Measurements from ENCODE around the gene RECK. TPM values are rescaled to one million over a fixed set of nuclear protein-coding genes. Genes with fewer than 3 reads are reported as not detected.

The RECK gene
- total RNA-seq, 1 experiment from 2014 or later, result 13.2 TPM

GRCh38 chr9:36150574-36151315, 114.0 kb downstream of the RECK start:
- Histone ChIP-seq H3K4me1 (ENCODE audit: control insufficient read depth, insufficient read depth, low read length) (peaks cover 12% of the 10 kb centered on the region), H3K27me3 (ENCODE audit: control insufficient read depth, insufficient read depth, low read length) (no peaks in the 10 kb centered on the region), H3K9me3 (ENCODE audit: control insufficient read depth, insufficient read depth, low read depth, low read length) (no peaks in the 10 kb centered on the region), H3K36me3 (ENCODE audit: control insufficient read depth, insufficient read depth, low read length) (no peaks in the 10 kb centered on the region), H3K27ac (ENCODE audit: low read length) (no peak overlapping the region), H3K4me3 (ENCODE audit: low read depth in 2 of 2, low read length in 2 of 2) (no peak overlapping the region)
- in situ Hi-C loops (cut with HindIII; ENCODE audit: low pct_unique_long_range_greater_than_20kb, low sequenced_read_pairs) (no loop called here), intact Hi-C loops (cut with micrococcal nuclease; ENCODE audit: unreplicated experiment) (no loop called here)
- ATAC-seq, result no peak
- CTCF ChIA-PET, result interaction anchor here (0.6 kb wide), 1 partner anchor 204 kb away, joined by 4 read pairs; no protein-coding TSS in a partner anchor
- DNase-seq (ENCODE audit: low read depth, low spot score), result no peak
- no TSS peak for BruUV-seq (replicated peaks)
- TF ChIP-seq REST (IDR thresholded peaks at IDR 0.05; ENCODE audit: insufficient read depth in 1 of 2, low read depth in 2 of 2, low read length in 1 of 2) (no peak), SIN3A (IDR thresholded peaks at IDR 0.05; ENCODE audit: borderline replicate concordance, insufficient read depth, low read depth, low read length) (no peak), CTCF (IDR thresholded peaks at IDR 0.05) (no peak), TCF7L2 (IDR thresholded peaks at IDR 0.05; ENCODE audit: low read depth, low read length) (no peak), POLR2AphosphoS5 (IDR thresholded peaks at IDR 0.05; ENCODE audit: low read depth, low read length) (no peak)
- POLR2A ChIA-PET, result no interaction called here

GRCh38 chr9:36151316-36152210, 114.8 kb downstream of the RECK start:
- in situ Hi-C loops (cut with HindIII; ENCODE audit: low pct_unique_long_range_greater_than_20kb, low sequenced_read_pairs), result no loop called here
- no peak for DNase-seq (ENCODE audit: low read depth, low spot score)
- H3K27me3 ChIP-seq (ENCODE audit: control insufficient read depth, insufficient read depth, low read length), result no peaks in the 10 kb centered on the region
- H3K9me3 ChIP-seq (ENCODE audit: control insufficient read depth, insufficient read depth, low read depth, low read length), result no peaks in the 10 kb centered on the region; the same call in 1 of the 2 replicates
- intact Hi-C loops (cut with micrococcal nuclease; ENCODE audit: unreplicated experiment), result no loop called here
- no peak for ATAC-seq
- H3K4me3 ChIP-seq (ENCODE audit: low read depth in 2 of 2, low read length in 2 of 2), result no peak overlapping the region
- ChIA-PET CTCF (interaction anchor here (0.5 kb wide), 1 partner anchor 33 kb away, joined by 3 read pairs; no protein-coding TSS in a partner anchor), POLR2A (interaction anchor here (0.7 kb wide), 2 partner anchors 142 to 1465 kb away, joined by 13 to 17 read pairs; no protein-coding TSS in a partner anchor)
- no peak for TF ChIP-seq TCF7L2 (IDR thresholded peaks at IDR 0.05; ENCODE audit: low read depth, low read length)
- no peak for TF ChIP-seq CTCF (IDR thresholded peaks at IDR 0.05)
- TF ChIP-seq SIN3A (IDR thresholded peaks at IDR 0.05; ENCODE audit: borderline replicate concordance, insufficient read depth, low read depth, low read length), result no peak
- no peak for TF ChIP-seq REST (IDR thresholded peaks at IDR 0.05; ENCODE audit: insufficient read depth in 1 of 2, low read depth in 2 of 2, low read length in 1 of 2)
- no peak for TF ChIP-seq POLR2AphosphoS5 (IDR thresholded peaks at IDR 0.05; ENCODE audit: low read depth, low read length)
- BruUV-seq (replicated peaks), result no TSS peak
- no peak overlapping the region for H3K27ac ChIP-seq (ENCODE audit: low read length)
- no peaks in the 10 kb centered on the region for H3K36me3 ChIP-seq (ENCODE audit: control insufficient read depth, insufficient read depth, low read length)
- peaks cover 12% of the 10 kb centered on the region for H3K4me1 ChIP-seq (ENCODE audit: control insufficient read depth, insufficient read depth, low read length)
